Germinal center (tissue), 1 donor: ENCODE data around the gene SMC6.

Experiments
- DNase-seq: peaks from one replicate; pipeline ENCODE4 v3.0.0; 2012; ENCODE audit warnings: mixed read lengths, low spot score

SMC6 gene

DNA sequence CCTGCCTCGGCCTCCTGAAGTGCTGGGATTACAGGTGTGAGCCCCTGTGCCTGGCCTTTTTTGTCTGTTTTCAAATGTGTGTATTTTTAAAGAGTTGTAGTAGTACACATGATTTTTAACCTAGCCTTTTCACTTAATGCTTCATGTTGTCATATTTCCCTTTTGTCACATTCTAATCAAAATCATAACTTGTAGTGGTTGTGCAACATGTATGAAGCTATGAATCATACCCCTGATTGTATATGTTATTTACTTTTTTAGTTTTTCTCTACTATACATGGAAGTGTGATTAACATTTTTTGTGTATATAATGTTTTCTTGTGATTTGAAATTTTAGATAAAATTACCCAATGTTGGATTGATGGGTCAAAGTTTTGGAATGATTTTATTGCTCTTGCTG lies 8.8 kb upstream of the SMC6 start:
- DNase-seq, result no peak

DNA sequence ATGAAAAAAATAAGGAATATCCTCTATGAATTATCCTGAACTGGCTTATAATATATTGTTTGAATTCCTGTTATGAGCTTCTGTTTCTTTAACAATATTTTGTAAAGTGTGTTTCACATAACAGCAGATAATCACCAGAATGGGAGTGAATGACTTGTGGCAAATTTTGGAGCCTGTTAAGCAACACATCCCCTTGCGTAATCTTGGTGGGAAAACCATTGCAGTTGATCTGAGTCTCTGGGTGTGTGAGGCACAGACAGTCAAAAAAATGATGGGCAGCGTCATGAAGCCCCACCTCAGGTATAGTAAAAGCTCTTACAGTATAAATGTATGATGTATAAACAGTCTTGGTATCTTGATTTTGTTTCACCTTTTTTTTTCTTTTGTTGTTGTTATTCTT lies 6.2 kb upstream of the SMC6 start:
- DNase-seq, result no peak

DNA sequence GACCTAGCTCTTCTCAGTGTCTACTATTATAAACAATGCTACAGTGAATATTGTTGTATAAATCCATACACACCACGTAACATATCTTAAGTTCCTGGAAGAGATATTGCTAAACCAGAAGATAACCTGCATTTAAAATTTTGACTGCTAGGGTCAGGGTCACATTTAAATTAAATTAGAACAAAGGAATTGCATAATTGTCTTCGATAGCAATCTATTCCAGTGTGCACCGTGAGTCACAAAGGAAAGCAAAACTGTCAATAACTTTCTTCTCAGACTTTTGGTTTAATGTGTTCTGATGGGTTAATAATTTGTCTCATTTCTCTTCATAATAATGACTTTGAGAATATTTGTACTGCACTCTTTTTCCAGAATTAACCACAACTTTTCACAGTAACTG lies 4.5 kb upstream of the SMC6 start:
- no peak for DNase-seq

DNA sequence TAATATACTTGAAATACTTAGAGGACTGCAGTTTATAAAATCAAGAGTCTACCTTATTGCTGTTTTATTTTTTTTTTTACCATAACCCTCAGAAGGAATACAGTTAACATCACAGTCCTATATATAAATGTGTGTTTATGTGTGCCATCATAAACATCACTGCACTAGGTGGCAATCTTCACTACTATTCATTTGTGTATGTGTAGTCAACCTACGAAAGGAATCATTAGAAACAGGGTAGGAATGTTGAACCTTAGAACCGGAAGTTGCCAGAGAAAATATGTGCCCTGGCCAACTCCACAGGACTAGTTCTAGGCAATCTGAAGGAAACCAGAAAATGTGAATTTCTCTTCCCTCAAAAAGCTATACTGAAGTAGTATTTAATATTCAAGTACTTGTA lies 3.7 kb upstream of the SMC6 start:
- no peak for DNase-seq

DNA sequence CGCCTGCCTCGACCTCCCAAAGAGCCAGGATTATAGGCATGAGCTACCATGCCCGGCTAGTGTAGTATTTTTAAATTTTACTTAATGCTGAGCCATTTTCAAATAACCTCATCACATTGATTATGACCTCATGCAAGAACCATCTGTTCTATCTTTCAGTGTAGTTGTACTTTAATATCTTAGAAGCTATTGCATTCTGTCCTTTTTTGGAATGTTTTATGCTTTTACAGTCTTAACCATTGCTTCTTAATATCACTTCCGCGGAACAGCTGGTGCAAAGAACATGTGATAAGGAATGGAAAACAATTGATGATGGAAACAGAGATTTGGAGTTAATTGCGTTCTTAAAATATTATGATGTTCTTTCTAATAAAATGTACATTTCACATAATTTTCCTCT lies 3.1 kb upstream of the SMC6 start:
- DNase-seq, result no peak

DNA sequence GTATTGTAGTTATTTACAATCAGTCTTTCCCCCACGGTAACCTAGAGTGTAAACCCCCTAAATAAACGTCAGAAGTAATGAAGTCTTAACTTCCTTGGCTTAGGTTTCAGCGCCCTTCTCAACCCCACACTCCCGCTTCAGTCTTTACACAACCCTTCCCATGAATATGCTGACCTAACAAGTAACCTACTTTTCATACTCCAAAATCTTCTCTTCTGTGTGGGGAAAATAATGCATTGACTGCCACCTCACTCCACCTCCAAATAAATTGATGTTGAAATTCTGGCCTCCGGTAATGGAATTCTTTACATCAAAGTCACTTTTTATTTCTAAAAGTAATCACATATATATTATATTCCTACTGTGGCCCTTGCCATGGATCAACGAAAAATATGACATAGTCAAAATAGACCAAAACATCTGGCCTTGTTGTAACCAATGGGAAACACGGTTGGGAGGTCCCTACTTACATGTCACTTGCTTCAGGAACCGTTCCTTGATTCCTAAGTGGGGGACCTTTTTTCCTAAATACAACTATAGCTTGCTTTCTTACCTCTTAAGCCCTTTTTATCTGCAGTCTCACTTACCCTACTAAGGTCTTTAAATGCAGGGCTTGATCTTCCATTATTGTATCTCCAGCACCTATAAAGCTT lies 1.3 kb upstream of the SMC6 start:
- DNase-seq, result no peak

DNA sequence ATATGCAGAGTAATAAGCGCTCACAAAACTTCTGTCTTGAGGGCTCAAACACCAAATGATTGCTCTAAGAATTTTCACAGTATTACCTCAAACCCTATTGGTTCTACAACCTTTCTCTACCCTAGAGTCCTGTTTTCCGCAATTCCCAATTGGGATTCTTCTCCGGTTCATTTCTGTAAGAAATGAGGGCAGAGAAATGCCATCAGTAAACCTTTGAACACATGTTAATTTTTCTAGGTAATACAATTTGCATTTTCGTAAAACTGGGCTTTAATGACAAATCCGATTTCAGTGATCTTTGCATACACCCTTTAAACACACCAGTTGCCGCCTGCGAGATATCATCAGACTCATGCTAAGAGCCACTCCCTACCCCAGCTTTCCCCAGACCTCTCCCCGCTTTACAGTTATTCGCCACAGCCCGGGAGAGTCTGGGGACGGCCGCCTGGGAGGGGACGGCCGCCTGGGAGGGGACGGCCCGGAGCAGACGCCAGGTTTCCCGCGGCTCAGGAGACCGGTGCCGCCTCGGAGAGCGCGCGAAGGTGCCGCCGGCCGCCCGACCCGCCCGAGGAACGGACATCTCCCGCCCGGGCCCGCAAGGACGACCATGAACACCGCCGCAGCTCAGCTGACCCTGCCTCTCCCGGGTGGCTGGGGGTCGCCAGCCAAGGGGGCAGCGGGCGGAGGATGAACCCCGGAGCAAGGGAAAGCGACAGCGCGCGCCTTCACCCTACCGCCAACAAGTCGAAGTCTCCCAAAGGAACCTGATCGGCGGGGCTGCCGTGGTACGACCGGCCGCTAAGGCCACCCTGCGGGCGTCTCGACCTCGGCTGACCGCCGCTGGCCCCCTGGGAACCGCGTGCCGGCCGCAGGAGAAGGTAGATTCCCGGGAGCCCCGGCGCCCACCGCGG lies 463 bp downstream of the SMC6 start:
- DNase-seq, result peak; percentile 63

DNA sequence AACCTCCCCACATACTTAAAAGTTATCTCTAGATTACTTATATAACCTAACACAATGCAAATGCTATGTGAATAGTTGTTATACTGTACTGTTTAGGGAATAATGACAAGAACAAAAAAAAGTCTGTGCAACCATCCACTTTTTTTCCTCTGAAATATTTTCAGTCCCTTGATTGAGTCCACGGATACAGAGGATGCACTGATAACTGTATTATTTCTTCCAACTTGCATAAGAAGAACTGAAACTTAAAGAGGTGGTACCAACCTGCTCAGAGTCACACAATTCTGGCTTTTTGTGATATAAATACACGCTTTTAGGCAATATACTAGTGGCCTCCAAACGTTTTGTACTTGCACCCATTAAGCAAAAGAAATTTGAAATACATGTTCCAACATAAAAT lies 1.4 kb downstream of the SMC6 start:
- DNase-seq, result peak; percentile 20

DNA sequence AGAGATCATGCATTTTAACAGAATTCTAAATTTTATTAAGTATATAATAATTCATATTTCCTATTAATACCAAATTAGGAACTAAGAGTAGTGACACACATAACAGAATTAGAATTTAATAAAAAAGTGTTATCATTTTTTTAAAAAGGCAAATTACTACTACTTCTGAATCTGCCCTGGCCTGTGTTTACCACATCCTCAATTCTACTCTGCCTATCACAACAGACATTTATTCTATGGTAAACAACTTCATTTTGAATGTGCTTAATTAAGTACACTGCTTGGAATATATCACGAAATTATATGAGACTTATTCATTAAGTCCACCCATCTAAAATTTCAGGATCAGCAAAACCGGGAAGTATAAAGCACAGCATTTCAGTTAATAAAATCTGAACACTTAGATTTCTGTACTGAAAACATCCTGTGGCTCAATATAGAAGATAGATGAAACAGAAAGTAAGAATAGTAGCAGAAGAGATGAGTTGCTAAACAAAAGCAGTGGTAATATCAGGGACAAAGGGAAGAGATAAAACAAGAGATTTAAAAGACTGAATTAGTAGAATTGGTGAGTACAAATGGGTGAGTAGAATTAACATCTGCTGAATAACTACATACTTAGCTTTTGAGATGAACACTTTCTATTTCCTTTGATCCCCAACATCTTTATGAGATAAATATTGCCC lies 3.7 kb downstream of the SMC6 start:
- peak; percentile 33 for DNase-seq

DNA sequence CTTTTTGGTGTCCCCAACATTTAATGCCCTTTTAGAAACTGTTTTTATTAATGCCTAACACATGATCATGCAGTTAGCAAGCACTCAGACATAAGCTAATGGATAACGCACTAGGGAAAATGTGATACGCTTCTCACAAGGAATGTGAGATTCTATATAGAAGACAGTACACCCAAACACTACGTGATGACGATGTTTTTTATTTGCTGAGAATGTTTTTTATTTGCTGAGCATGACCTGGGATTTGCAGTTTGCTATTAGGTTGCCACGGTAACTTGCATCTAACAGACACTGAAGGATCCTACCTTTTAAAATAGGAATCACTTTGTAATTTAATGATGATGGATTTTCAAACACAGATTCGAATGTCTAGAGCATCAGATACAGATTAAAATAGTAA lies 4.9 kb downstream of the SMC6 start:
- DNase-seq, result no peak

DNA sequence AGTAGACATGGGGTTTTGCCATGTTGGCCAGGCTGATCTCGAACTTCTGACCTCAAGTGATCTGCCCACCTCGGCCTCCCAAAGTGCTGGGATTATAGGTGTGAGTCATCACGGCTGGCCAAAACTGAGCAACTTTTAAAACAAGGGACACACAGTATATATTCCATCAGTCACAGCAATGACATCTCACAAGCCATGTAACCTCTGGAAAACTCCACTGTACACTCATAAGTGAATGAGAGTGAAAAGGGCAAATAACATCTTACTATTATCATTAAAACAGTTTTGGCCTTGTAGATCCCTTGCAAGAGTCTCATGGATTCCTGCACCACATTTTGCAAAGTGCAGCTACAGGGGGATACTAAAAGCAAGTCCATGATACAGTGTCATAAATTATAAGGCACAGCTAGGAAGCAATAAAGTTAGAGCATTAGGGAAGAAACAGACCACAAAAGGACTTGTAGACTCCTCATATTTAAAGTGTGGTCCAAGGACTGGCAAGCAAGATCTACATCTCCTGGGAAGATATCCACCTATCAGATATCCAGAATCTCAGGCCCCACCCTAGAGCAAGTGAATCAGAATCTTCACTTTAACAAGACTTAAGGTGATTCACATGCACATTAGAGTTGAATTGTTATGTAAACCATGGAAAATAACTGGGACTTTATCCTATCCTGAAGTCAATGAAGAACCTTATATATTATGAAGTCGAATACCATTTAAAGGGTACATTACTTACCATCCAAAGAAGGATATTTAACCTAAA lies 5.7 kb downstream of the SMC6 start:
- no peak for DNase-seq

DNA sequence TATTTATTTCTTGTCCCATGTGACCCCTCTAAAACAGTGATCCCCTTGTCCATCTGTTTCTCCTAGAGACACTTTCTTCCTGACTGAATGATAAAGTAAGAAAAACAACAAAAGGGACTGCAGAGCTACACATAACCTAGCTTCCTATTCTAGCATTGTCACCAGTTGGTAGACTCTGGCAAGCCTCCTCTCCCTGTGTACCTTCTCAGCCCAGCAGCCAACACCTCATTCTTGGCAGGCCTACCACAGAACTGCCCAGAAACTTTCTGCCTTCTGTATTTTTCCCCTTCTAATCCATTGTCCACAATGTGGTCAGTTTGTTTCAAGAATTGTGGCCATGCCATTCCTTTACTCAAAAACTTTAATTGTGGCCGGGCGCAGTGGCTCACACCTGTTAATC lies 13.4 kb downstream of the SMC6 start:
- no peak for DNase-seq

DNA sequence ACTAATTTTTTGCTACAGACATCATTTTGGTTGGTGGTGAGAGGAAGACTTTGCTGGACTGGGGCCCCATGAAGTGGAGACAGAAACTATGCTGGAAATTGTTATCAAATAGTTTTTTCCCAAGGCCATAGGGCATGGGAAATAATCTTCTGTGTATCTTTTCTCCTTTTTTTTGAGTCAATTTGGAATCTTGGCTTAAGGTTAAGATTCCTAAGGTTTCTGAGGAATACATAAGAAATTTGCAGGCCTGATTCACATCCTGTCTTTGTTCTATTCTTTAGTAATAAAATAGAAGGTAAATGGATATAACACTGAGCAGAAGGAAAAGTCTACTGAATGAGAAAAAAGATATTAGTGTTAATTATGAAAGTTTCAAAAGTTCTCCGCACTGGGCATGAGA lies 16.6 kb downstream of the SMC6 start:
- no peak for DNase-seq

DNA sequence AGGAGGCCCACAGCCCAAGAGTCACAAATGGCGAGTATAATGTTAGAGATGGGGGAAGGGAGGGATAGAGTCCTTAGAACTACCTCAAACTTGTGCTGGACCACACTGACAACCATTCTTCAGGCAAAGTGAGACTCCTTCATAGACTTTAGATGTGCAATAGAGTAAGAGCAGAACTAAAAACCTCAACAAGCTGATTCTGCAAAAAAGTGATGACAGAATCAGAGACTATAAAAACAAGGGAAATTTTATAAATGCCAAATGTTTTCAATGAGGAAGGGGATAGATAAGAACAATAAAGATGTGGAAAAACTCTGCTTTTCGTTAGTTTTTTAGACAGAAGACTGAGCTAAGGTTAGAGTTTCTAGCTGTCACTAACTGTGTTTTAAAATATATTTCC lies 17.7 kb downstream of the SMC6 start:
- no peak for DNase-seq

DNA sequence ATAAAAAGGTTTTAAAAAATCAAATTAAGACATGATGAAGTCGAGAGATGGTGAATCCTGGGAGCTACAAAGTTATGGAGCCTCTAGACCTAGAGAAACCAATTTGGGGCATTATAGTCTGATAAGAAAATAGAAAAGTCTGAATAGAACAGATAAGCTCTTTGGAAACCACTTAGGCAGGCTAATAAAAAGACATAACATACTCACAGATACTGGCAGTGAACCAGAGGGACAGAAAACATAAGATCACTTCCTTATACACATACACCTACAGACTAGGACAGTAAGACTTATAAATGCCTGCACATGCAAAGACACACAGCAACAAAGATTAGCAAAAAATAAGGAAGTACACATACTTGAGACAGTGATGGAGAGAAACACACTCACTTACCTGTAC lies 20.0 kb downstream of the SMC6 start:
- no peak for DNase-seq

DNA sequence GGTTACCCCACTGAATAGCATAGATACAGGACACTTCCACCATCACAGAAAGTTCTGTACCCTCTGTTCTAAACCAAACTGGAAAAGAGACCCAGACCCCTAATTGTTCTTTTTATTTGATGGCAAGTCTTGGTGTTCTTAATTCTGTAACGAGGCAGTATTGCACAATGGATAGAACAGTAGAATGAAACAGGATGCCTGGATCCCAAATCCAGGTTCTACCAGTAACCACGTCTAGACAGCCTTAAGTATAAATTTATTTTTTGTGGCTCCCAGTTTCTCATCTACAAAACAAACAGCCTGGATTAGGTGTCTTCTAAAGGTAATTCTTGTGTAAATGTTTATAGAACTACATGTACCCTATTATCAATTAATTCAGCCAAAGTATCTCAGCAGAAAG lies 23.7 kb downstream of the SMC6 start:
- DNase-seq, result no peak

DNA sequence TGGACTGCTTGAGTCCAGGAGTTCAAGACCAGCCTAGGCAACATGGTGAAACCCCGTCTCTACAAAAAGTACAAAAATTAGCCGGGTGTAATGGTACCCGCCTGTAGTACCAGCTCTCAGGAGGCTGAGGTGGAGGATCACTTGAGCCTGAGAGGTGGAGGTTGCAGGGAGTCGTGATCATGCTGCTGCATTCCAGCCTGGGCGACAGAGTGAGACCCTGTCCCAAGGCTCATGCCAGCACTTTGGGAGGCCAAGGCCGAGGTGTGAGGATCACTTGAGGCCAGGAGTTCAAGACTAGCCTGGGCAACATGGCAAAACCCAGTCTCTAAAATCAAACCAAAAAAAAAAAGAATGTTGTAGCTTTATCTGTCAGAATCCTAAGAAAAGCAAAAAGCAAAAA lies 25.4 kb downstream of the SMC6 start:
- DNase-seq, result no peak

DNA sequence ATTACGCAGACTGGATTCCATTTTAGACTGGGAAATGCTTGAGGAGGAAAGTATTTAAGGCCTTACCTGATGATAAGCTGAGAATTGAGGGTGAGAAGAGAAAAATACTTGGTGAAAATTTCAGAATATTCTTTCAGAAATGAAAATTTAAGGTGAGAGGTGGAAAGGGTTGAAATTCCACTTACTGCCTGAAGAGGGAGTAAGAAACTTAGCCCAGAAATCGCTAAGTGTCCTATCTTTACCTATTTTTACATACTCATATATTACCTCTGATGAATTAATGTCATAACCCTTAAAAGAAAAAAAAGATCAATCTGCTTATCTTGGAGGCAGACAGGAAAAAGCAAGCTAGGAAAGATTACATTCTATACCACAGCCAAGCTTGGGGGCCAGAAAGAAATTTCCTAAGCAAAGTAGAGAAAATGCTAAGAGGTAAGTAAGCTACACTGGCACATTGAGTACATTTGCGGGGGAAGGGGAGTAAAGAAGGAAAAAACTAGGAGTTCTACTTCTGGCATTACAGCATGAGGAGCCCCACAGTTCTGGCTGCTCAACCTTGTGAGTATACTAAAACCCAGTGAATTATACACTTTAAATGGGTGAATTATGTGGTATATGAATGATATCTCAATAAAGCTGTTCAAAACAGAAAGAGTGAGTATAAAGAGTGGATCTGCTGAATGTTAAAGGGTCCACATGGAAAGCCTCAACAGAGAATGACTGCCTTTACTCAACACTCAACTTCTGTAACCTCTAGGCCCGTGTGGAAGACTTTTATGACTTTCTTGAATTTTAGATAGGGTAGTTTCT lies 33.8 kb downstream of the SMC6 start:
- DNase-seq, result peak; percentile 31

DNA sequence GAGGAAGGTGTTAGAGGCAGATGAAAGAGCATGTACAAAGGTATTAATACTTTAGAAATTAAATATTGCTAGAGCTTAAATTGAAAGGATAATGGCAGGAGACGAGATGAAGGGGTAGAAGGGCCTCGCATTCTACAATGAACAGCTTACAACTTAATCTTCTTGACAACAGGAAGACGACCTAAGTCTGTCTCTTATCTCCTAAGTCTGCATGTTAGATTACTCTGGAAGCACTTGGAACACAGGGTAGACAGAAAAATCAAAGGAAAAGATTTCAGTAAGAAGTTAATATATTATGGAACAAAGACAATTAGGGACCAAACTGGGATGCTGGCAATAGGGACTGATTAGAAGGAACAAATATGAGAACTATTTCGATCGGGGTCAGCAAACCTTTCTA lies 34.9 kb downstream of the SMC6 start:
- no peak for DNase-seq

DNA sequence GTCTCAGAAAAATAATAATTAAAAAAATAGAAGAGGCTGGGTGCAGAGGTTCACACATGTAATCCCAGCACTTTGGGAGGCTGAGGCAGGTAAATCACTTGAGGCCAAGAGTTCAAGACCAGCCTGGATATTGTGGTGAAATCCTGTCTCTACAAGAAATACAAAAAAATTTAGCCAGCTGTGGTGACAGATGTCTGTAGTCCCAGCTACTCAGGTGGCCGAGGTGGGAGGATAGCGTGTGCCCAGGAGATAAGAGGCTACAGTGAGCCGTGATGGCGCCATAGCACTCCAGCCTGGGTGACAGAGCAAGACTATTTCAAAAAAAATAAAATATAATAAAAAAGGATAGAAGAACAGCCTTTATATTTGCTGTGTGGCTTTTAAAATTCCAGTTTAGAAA lies 35.9 kb downstream of the SMC6 start:
- no peak for DNase-seq

DNA sequence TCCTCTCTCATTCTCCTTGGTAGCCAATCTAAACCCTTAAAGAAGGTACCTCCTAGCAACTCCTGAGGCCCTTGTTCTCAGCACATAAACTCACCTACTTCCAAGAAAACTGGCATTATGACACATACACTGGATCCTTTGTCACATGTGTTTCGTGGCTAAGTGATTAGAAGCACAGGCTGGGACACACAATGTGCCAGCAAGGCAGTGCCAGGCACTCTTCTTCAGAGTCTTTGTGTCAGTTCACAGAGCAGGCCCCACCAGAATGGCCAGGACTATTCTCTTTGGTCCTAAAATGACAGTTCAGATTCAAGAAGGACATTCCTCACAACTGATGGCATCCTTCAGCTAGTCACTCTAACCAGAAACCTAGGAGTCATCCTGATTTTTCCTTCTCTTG lies 40.3 kb downstream of the SMC6 start:
- no peak for DNase-seq
